WTC11 (cell line): ENCODE measurements around the gene PITPNM3. TPM values are rescaled to one million over a fixed set of nuclear protein-coding genes. Genes with fewer than 3 reads are reported as not detected.

ENCODE experiments used
- ATAC-seq: fragments of 200-7000 bp; cut with Tn5 transposase; 2 replicates; pipeline ENCODE4 v1.10.0; 2021; ENCODE audit warnings: mild to moderate bottlenecking, moderate library complexity
- CTCF ChIA-PET: fragments of 300-600 bp; sonication (Branson Sonifier 250); formaldehyde crosslinking; loops from one replicate; lab custom pipeline; 2021; ENCODE audit warnings: antibody characterized with exemption; lab: Charles Lee
- POLR2A ChIA-PET: fragments of 350-600 bp; sonication (Branson Sonifier 250); formaldehyde crosslinking; loops from one replicate; lab custom pipeline; 2021; ENCODE audit warnings: antibody characterized with exemption; lab: Charles Lee
- DNase-seq: peaks from one replicate; pipeline ENCODE4 v3.0.0; 2021; ENCODE audit warnings: low spot score
- H3K27ac Mint-ChIP-seq: 2 replicates; pipeline ENCODE4 v1.8.0; 2021; ENCODE audit warnings: mixed read lengths
- H3K27me3 Mint-ChIP-seq: 2 replicates; pipeline ENCODE4 v1.8.0; 2021; ENCODE audit warnings: low read depth, mild to moderate bottlenecking, moderate library complexity, mixed read lengths
- H3K36me3 Mint-ChIP-seq: 2 replicates; pipeline ENCODE4 v1.8.0; 2021; ENCODE audit warnings: mixed read lengths
- H3K4me1 Mint-ChIP-seq: 2 replicates; pipeline ENCODE4 v1.8.0; 2022; ENCODE audit warnings: mixed read lengths
- H3K4me3 Mint-ChIP-seq: 2 replicates; pipeline ENCODE4 v1.8.0; 2021; ENCODE audit warnings: mild to moderate bottlenecking, moderate library complexity, mixed read lengths
- H3K9me3 Mint-ChIP-seq: 2 replicates; pipeline ENCODE4 v1.8.0; 2021; ENCODE audit warnings: mixed read lengths
- E2F4 ChIP-seq: sonication (generic); formaldehyde crosslinking; IDR thresholded peaks from 2 replicates; pipeline ENCODE4 v1.8.1; 2022; ENCODE audit warnings: low read depth, mild to moderate bottlenecking, moderate library complexity, missing genetic modification reagents, borderline replicate concordance
- FOXP4 ChIP-seq: sonication (generic); formaldehyde crosslinking; IDR thresholded peaks from 2 replicates; pipeline ENCODE4 v1.8.0; 2022; ENCODE audit warnings: mild to moderate bottlenecking, missing genetic modification reagents
- GRHL2 ChIP-seq: fragments of 250-450 bp; sonication (Bioruptor Pico); IDR thresholded peaks from 2 replicates; pipeline ENCODE4 v1.8.0; 2022; ENCODE audit warnings: mild to moderate bottlenecking, moderate library complexity; ENCODE audit not compliant: insufficient replicate concordance, severe bottlenecking
- MAX ChIP-seq: sonication (generic); formaldehyde crosslinking; IDR thresholded peaks from 2 replicates; pipeline ENCODE4 v1.8.0; 2022; ENCODE audit warnings: mild to moderate bottlenecking, missing genetic modification reagents
- NFATC4 ChIP-seq: fragments of 250-450 bp; sonication (Bioruptor Pico); IDR thresholded peaks from 2 replicates; pipeline ENCODE4 v1.9.0; 2021; ENCODE audit warnings: mild to moderate bottlenecking
- TP53 ChIP-seq: sonication (generic); formaldehyde crosslinking; IDR thresholded peaks from 2 replicates; pipeline ENCODE4 v1.8.1; 2023; ENCODE audit warnings: mild to moderate bottlenecking, missing genetic modification reagents
- USF1 ChIP-seq: sonication (generic); formaldehyde crosslinking; IDR thresholded peaks from 2 replicates; pipeline ENCODE4 v1.8.0; 2022; ENCODE audit warnings: mild to moderate bottlenecking, missing genetic modification reagents
- ZNF232 ChIP-seq: sonication (generic); formaldehyde crosslinking; IDR thresholded peaks from 2 replicates; pipeline ENCODE4 v1.8.0; 2022; ENCODE audit warnings: mild to moderate bottlenecking, missing genetic modification reagents
- ZNF281 ChIP-seq: sonication (generic); formaldehyde crosslinking; IDR thresholded peaks from 2 replicates; pipeline ENCODE4 v1.8.0; 2023; ENCODE audit warnings: mild to moderate bottlenecking, missing genetic modification reagents
- ZNF423 ChIP-seq: fragments of 250-450 bp; sonication (Bioruptor Pico); IDR thresholded peaks from 2 replicates; pipeline ENCODE4 v2.1.2; 2022; ENCODE audit warnings: mild to moderate bottlenecking, moderate library complexity
- total RNA-seq: library from RNA; stranded (reverse); gene quantifications from 3 replicates; pipeline ENCODE4 v1.2.3, GENCODE V29; 2021
- TF ChIP-seq, protein P1 (sequence below): fragments of 250-450 bp; sonication (Bioruptor Pico); IDR thresholded peaks from 2 replicates; pipeline ENCODE4 v1.9.0; 2021; ENCODE audit warnings: mild to moderate bottlenecking, borderline replicate concordance
- TF ChIP-seq, protein P2 (sequence below): sonication (generic); formaldehyde crosslinking; IDR thresholded peaks from 2 replicates; pipeline ENCODE4 v1.8.1; 2023; ENCODE audit warnings: mild to moderate bottlenecking, moderate library complexity, missing genetic modification reagents
- TF ChIP-seq, protein P3 (sequence below): sonication (generic); formaldehyde crosslinking; IDR thresholded peaks from 2 replicates; pipeline ENCODE4 v1.8.1; 2023; ENCODE audit warnings: mild to moderate bottlenecking, missing genetic modification reagents, moderate library complexity

The PITPNM3 gene
- total RNA-seq, 1 experiment from 2014 or later = 2.8 TPM

DNA sequence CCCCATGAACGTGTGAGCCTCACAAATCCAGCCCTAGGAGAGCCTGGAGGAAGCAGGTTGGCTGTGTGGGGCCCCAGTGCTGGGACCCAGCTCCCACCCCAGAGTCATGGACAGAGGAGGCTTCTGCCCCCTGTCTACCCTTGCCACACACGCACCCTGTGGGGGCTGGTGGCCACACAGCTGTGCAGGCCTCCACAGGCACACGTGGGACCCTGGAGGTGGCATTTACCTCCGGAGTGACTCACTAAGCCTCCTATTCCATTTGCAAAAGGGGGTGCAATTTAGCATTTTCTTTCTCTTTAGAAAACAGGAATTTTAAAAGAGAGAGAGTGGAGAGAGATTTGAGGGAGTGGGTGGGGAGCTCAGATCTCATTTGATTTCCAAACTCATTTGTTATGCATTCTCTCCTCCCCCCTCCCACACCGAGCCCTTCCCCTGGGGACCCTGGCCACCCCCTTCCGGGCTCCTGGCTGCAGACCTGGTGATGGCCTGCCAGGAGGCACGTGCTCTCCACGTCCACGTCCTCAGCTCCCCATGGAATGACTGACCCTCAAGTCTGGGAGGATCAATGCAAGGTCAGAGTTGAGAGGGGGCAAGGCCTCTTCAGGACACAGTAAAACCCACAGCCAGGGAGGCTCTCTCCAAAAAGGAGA is 6.8 kb downstream of the PITPNM3 start:
- Mint-ChIP-seq H3K9me3 (no peaks in the 10 kb centered on the region), H3K36me3 (no peaks in the 10 kb centered on the region), H3K4me1 (peaks cover 45% of the 10 kb centered on the region), H3K27me3 (peaks cover 20% of the 10 kb centered on the region), H3K4me3 (no peak overlapping the region), H3K27ac (no peak overlapping the region)
- CTCF ChIA-PET = interaction anchor here (1.1 to 2.8 kb wide), 3 partner anchors 54 to 77 kb away, joined by 6 to 16 read pairs (median 16); no protein-coding TSS in a partner anchor
- POLR2A ChIA-PET = no interaction called here
- no peak for DNase-seq
- TF ChIP-seq E2F4 (CRISPR knock-in tag) (no peak), NFATC4 (no peak), TP53 (no peak)
- TF ChIP-seq, protein P1, sequence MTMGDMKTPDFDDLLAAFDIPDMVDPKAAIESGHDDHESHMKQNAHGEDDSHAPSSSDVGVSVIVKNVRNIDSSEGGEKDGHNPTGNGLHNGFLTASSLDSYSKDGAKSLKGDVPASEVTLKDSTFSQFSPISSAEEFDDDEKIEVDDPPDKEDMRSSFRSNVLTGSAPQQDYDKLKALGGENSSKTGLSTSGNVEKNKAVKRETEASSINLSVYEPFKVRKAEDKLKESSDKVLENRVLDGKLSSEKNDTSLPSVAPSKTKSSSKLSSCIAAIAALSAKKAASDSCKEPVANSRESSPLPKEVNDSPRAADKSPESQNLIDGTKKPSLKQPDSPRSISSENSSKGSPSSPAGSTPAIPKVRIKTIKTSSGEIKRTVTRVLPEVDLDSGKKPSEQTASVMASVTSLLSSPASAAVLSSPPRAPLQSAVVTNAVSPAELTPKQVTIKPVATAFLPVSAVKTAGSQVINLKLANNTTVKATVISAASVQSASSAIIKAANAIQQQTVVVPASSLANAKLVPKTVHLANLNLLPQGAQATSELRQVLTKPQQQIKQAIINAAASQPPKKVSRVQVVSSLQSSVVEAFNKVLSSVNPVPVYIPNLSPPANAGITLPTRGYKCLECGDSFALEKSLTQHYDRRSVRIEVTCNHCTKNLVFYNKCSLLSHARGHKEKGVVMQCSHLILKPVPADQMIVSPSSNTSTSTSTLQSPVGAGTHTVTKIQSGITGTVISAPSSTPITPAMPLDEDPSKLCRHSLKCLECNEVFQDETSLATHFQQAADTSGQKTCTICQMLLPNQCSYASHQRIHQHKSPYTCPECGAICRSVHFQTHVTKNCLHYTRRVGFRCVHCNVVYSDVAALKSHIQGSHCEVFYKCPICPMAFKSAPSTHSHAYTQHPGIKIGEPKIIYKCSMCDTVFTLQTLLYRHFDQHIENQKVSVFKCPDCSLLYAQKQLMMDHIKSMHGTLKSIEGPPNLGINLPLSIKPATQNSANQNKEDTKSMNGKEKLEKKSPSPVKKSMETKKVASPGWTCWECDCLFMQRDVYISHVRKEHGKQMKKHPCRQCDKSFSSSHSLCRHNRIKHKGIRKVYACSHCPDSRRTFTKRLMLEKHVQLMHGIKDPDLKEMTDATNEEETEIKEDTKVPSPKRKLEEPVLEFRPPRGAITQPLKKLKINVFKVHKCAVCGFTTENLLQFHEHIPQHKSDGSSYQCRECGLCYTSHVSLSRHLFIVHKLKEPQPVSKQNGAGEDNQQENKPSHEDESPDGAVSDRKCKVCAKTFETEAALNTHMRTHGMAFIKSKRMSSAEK (CRISPR knock-in tag) = no peak
- TF ChIP-seq, protein P2, sequence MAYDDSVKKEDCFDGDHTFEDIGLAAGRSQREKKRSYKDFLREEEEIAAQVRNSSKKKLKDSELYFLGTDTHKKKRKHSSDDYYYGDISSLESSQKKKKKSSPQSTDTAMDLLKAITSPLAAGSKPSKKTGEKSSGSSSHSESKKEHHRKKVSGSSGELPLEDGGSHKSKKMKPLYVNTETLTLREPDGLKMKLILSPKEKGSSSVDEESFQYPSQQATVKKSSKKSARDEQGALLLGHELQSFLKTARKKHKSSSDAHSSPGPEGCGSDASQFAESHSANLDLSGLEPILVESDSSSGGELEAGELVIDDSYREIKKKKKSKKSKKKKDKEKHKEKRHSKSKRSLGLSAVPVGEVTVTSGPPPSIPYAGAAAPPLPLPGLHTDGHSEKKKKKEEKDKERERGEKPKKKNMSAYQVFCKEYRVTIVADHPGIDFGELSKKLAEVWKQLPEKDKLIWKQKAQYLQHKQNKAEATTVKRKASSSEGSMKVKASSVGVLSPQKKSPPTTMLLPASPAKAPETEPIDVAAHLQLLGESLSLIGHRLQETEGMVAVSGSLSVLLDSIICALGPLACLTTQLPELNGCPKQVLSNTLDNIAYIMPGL (CRISPR knock-in tag) = no peak
- ATAC-seq = no peak

DNA sequence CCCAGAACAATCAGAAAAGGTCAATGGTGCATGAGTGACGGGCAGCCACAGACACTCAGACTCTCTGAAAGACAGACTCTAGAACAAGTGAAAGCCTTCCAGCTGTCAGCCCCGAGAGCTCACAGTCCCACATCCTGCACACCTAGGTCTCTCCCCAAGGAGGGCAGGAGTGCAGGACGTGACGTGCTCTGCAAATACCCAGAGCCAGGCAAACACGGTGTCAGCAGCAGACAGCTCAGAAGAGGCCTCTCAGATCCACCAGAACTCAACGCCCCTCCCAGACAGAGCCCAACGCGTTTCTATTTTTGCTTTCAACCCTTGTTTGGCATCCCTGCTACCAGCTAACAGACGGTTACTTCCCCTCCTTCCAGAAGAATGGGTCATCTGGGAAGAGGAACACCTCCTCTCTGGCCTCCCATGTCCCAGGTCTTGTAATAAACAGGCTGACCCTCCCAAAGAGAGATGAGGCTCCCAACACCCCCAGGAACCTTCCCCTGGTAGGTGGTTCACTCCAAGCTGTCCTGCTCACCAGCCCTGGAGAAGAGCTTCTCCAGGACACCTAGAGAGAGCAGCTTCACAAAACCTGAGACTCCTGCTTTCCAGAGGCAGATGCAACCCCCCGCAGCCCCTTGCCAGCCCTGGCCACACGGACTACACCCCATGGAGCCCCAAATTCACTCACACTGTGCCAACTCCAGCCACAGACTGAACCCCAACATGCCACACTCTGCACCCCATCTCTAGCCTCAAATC is 7.6 kb downstream of the PITPNM3 start:
- Mint-ChIP-seq H3K4me3 (no peak overlapping the region), H3K4me1 (peaks cover 40% of the 10 kb centered on the region), H3K9me3 (no peaks in the 10 kb centered on the region), H3K36me3 (no peaks in the 10 kb centered on the region), H3K27ac (no peak overlapping the region; the same call in 1 of the 2 replicates), H3K27me3 (peaks cover 13% of the 10 kb centered on the region)
- ChIA-PET CTCF (interaction anchor here (0.9 to 2.8 kb wide), 7 partner anchors 10 to 113 kb away, joined by 3 to 16 read pairs (median 3); no protein-coding TSS in a partner anchor), POLR2A (no interaction called here)
- DNase-seq (no peak), ATAC-seq (no peak)
- TF ChIP-seq ZNF423 (CRISPR knock-in tag) (no peak), ZNF232 (CRISPR knock-in tag) (no peak), ZNF281 (CRISPR knock-in tag) (no peak), GRHL2 (CRISPR knock-in tag) (no peak), FOXP4 (no peak), MAX (CRISPR knock-in tag) (no peak), USF1 (CRISPR knock-in tag) (no peak)
- TF ChIP-seq, protein P2 (CRISPR knock-in tag) = no peak
- TF ChIP-seq, protein P3, sequence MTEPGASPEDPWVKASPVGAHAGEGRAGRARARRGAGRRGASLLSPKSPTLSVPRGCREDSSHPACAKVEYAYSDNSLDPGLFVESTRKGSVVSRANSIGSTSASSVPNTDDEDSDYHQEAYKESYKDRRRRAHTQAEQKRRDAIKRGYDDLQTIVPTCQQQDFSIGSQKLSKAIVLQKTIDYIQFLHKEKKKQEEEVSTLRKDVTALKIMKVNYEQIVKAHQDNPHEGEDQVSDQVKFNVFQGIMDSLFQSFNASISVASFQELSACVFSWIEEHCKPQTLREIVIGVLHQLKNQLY = no peak
